ENCODE data around the gene C5orf46.
"Not testable (repeated sequence)": the region's sequence is repeated elsewhere in the genome, so short reads cannot be mapped to it uniquely, and the experiment has no call there.

Gene C5orf46

GRCh38 chr5:147887026-147887627 is 19.2 kb downstream of the C5orf46 start:
- H3K27ac ChIP-seq (ENCODE audit: low read depth, low read length), result no peak overlapping the region
- H3K36me3 ChIP-seq (ENCODE audit: control insufficient read depth, insufficient read depth, low read length), result no peaks in the 10 kb centered on the region
- H3K4me1 ChIP-seq (ENCODE audit: control insufficient read depth, insufficient read depth, low read length), result no peaks in the 10 kb centered on the region
- H3K27me3 ChIP-seq (ENCODE audit: control insufficient read depth, insufficient read depth, low read length), result no peaks in the 10 kb centered on the region
- no peak overlapping the region for H3K4me3 ChIP-seq (ENCODE audit: low read length)
- H3K9ac ChIP-seq (ENCODE audit: low read length), result no peak overlapping the region

GRCh38 chr5:147882586-147883313 is 23.6 kb downstream of the C5orf46 start:
- H3K27ac ChIP-seq (ENCODE audit: low read depth, low read length), result no peak overlapping the region
- H3K9ac ChIP-seq (ENCODE audit: low read length), result no peak overlapping the region
- no peaks in the 10 kb centered on the region for H3K36me3 ChIP-seq (ENCODE audit: control insufficient read depth, insufficient read depth, low read length)
- no peak overlapping the region for H3K4me3 ChIP-seq (ENCODE audit: low read length)
- H3K4me1 ChIP-seq (ENCODE audit: control insufficient read depth, insufficient read depth, low read length), result no peaks in the 10 kb centered on the region
- no peaks in the 10 kb centered on the region for H3K27me3 ChIP-seq (ENCODE audit: control insufficient read depth, insufficient read depth, low read length)

GRCh38 chr5:147880487-147880886 is 25.9 kb downstream of the C5orf46 start:
- Histone ChIP-seq H3K4me3 (ENCODE audit: low read length) (no peak overlapping the region), H3K27ac (ENCODE audit: low read depth, low read length) (no peak overlapping the region), H3K4me1 (ENCODE audit: control insufficient read depth, insufficient read depth, low read length) (no peaks in the 10 kb centered on the region), H3K27me3 (ENCODE audit: control insufficient read depth, insufficient read depth, low read length) (no peaks in the 10 kb centered on the region), H3K36me3 (ENCODE audit: control insufficient read depth, insufficient read depth, low read length) (no peaks in the 10 kb centered on the region), H3K9ac (ENCODE audit: low read length) (no peak overlapping the region)

GRCh38 chr5:147879784-147880183 is 26.6 kb downstream of the C5orf46 start:
- Histone ChIP-seq H3K27me3 (ENCODE audit: control insufficient read depth, insufficient read depth, low read length) (no peaks in the 10 kb centered on the region), H3K4me1 (ENCODE audit: control insufficient read depth, insufficient read depth, low read length) (no peaks in the 10 kb centered on the region), H3K27ac (ENCODE audit: low read depth, low read length) (no peak overlapping the region), H3K9ac (ENCODE audit: low read length) (no peak overlapping the region), H3K4me3 (ENCODE audit: low read length) (no peak overlapping the region), H3K36me3 (ENCODE audit: control insufficient read depth, insufficient read depth, low read length) (no peaks in the 10 kb centered on the region)

DNA sequence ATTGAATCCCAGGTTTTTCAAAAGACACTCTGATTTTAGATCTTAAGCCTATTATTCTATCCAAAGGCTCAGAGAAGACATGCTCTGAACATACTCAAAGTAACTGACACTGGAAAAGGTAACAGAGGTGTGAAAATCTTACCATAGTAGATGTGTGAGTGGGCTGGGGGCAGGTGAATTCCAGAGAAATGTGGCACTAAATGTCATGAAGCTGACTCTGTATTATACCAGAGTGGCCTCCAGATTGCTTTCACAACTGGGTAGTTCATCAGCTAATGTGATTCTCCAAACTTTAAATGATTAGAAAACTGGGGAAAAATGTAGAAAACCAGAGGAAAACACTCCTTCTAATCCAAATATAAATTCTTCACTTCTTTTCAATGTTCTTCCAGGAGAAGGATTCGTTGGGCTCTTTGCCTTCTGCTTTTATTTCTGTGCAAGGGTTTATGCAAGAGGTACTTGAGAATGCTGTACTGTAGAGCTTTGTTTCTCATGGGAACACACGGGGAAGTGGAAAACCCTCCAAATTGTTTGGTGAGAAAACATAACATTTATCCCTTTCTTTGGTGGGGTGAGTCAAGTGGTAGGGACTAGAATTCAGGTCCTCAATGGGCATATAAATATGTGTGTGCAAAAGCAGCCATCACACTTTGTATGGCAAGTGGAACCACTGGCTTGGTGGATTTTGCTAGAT is 28.1 kb downstream of the C5orf46 start, which contains the start of gene SCGB3A2:
Gene SCGB3A2, plus strand, starts transcription at position 646 of the 694 bp plus-strand sequence. CDS start 93 bp downstream, outside the sequence.
- Histone ChIP-seq H3K36me3 (ENCODE audit: control insufficient read depth, insufficient read depth, low read length) (no peaks in the 10 kb centered on the region), H3K4me3 (ENCODE audit: low read length) (no peak within 1 kb of the TSS), H3K27ac (ENCODE audit: low read depth, low read length) (no peak within 1 kb of the TSS), H3K9ac (ENCODE audit: low read length) (no peak within 1 kb of the TSS), H3K4me1 (ENCODE audit: control insufficient read depth, insufficient read depth, low read length) (no peaks in the 10 kb centered on the region), H3K27me3 (ENCODE audit: control insufficient read depth, insufficient read depth, low read length) (no peaks in the 10 kb centered on the region)

- no peaks in the 10 kb centered on the region for H3K36me3 ChIP-seq (ENCODE audit: control insufficient read depth, insufficient read depth, low read length)
- no peak overlapping the region for H3K4me3 ChIP-seq (ENCODE audit: low read length)
- H3K27me3 ChIP-seq (ENCODE audit: control insufficient read depth, insufficient read depth, low read length), result no peaks in the 10 kb centered on the region
Observed at GRCh38 chr5:147876626-147877025, 29.7 kb downstream of the C5orf46 start.

GRCh38 chr5:147876141-147876540 is 30.2 kb downstream of the C5orf46 start:
- Histone ChIP-seq H3K4me1 (ENCODE audit: control insufficient read depth, insufficient read depth, low read length) (no peaks in the 10 kb centered on the region), H3K27ac (ENCODE audit: low read depth, low read length) (no peak overlapping the region), H3K27me3 (ENCODE audit: control insufficient read depth, insufficient read depth, low read length) (no peaks in the 10 kb centered on the region), H3K9ac (ENCODE audit: low read length) (no peak overlapping the region), H3K36me3 (ENCODE audit: control insufficient read depth, insufficient read depth, low read length) (no peaks in the 10 kb centered on the region), H3K4me3 (ENCODE audit: low read length) (no peak overlapping the region)

More at GRCh38 chr5:147876626-147877025, 29.7 kb downstream of the C5orf46 start:
- Histone ChIP-seq H3K4me1 (ENCODE audit: control insufficient read depth, insufficient read depth, low read length) (no peaks in the 10 kb centered on the region), H3K27ac (ENCODE audit: low read depth, low read length) (no peak overlapping the region), H3K9ac (ENCODE audit: low read length) (no peak overlapping the region)

GRCh38 chr5:147874910-147875367 is 31.4 kb downstream of the C5orf46 start:
- Histone ChIP-seq H3K9ac (ENCODE audit: low read length) (no peak overlapping the region), H3K36me3 (ENCODE audit: control insufficient read depth, insufficient read depth, low read length) (no peaks in the 10 kb centered on the region), H3K4me3 (ENCODE audit: low read length) (no peak overlapping the region), H3K27me3 (ENCODE audit: control insufficient read depth, insufficient read depth, low read length) (no peaks in the 10 kb centered on the region), H3K27ac (ENCODE audit: low read depth, low read length) (no peak overlapping the region), H3K4me1 (ENCODE audit: control insufficient read depth, insufficient read depth, low read length) (no peaks in the 10 kb centered on the region)

DNA sequence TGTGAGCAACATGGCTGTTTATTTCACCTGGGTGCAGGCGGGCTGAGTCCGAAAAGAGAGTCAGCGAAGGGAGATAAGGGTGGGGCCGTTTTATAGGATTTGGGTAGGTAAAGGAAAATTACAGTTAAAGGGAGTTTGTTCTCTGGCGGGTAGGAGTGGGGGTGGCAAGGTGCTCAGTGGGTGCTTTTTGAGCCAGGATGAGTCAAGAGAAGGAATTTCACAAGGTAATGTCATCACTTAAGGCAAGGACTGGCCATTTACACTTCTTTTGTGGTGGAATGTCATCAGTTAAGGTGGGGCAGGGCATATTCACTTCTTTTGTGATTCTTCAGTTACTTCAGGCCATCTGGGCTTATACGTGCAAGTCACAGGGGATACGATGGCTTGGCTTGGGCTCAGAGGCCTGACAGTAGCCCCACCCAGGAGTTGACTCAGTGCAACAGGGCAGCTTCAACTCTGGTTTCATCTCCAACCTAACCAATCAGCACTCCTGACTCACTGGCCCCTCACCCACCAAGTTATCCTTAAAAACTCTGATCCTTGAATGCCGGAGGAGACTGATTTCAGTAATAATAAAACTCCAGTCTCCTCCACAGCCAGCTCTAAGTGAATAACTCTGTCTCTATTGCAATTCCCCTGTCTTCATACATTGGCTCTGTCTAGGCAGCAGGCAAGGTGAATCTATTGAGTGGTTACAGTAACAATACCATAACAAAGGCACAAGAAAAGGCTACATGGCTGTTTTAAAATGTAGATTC is 32.0 kb downstream of the C5orf46 start:
- H3K4me1 ChIP-seq (ENCODE audit: control insufficient read depth, insufficient read depth, low read length); H3K4me3 ChIP-seq (ENCODE audit: low read length); H3K9ac ChIP-seq (ENCODE audit: low read length); H3K27ac ChIP-seq (ENCODE audit: low read depth, low read length); H3K36me3 ChIP-seq (ENCODE audit: control insufficient read depth, insufficient read depth, low read length); H3K27me3 ChIP-seq (ENCODE audit: control insufficient read depth, insufficient read depth, low read length): not testable (repeated sequence)

DNA sequence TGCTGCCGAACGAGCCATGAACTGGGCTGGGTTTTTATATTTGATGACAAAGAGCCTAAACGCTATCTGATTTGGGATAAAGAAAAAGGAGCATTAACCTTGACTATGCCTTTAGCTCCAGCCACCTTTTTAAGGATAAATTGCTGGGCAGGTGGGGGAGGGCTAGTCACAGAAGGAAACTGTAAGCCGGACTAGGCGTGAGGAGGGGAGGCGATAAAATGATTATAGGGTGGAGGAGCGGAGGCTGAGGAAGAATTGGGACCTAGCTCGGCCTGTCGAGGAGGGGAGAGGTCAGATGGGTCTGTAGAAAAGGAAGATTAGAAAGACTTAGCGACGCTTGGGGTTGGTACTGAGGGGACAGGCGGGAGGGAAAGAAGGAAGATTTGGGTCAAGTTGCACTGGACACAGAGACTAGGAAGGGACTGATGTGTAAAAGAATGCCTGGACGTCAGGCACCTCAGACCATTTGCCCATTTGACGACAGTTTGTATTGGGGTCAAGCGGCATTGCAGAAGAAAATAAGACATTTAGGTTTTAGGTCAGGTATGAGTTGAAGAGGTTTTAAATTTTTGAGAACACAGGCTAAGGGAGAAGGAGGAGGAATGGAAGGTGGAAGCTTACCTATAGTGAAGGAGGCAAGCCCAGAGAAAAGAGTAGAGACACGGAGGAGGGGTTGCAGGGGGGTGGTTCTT is 33.4 kb downstream of the C5orf46 start:
- H3K4me1 ChIP-seq (ENCODE audit: control insufficient read depth, insufficient read depth, low read length); H3K27me3 ChIP-seq (ENCODE audit: control insufficient read depth, insufficient read depth, low read length); H3K27ac ChIP-seq (ENCODE audit: low read depth, low read length); H3K4me3 ChIP-seq (ENCODE audit: low read length); H3K9ac ChIP-seq (ENCODE audit: low read length); H3K36me3 ChIP-seq (ENCODE audit: control insufficient read depth, insufficient read depth, low read length): not testable (repeated sequence)

DNA sequence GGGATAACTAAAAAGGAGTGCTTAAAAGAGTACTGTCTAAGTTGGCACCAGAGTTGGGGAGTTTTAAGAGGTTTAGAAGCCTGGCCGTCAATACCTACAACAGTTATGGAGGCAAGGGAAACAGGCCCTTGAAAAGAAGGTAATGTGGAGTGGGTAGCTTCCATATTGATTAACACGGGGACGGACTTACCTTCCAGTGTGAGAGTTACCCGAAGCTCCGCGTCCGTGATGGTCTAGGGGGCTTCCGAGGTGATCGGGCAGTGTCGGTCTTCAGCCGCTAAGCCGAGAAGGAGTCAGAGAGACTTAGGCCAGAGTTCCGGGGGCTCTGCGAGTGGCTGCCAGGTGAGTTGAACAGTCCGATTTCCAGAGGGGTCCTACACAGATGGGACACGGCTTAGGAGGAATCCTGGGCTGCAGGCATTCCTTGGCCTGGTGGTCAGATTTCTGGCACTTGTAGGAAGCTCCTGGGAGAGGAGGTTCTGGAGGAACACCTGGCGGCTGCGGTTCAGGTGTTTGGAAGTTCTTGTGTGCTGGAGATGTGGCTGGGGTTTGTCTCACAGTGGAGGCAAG is 34.3 kb downstream of the C5orf46 start:
- not testable (repeated sequence) for H3K9ac ChIP-seq (ENCODE audit: low read length); H3K4me1 ChIP-seq (ENCODE audit: control insufficient read depth, insufficient read depth, low read length); H3K36me3 ChIP-seq (ENCODE audit: control insufficient read depth, insufficient read depth, low read length); H3K27me3 ChIP-seq (ENCODE audit: control insufficient read depth, insufficient read depth, low read length); H3K27ac ChIP-seq (ENCODE audit: low read depth, low read length); H3K4me3 ChIP-seq (ENCODE audit: low read length)
